T-cell (primary cell): Measurements from ENCODE around the gene MEN1. TPM values are rescaled to one million over a fixed set of nuclear protein-coding genes. Genes with fewer than 3 reads are reported as not detected.
A peak's percentile ranks its signal among the peaks of the same experiment; 100 is the strongest.

Source experiments
- ATAC-seq, 4 experiments: fragments of 200-7000 bp in 3 of 4; fragments of 150-1000 bp in 1 of 4; cut with Tn5 transposase; replicated peaks in 1 of 4; 1 replicate in 3 of 4; 2 replicates in 1 of 4; pipeline ENCODE4 v1.10.0; 2021; ENCODE audit warnings: moderate library complexity in 3 of 4, mild to moderate bottlenecking in 2 of 4, moderate number of reproducible peaks in 1 of 4
- CTCF ChIA-PET, 2 donors: fragments of 300-600 bp; sonication (Branson Sonifier 250); formaldehyde crosslinking; loops; one replicate each; lab custom pipeline; 2022; ENCODE audit warnings: antibody characterized with exemption in 2 of 2; lab: Charles Lee
- POLR2A ChIA-PET, 2 donors: fragments of 300-600 bp; sonication (Branson Sonifier 250); formaldehyde crosslinking; loops; one replicate each; lab custom pipeline; 2022; ENCODE audit warnings: antibody characterized with exemption in 2 of 2; lab: Charles Lee
- DNase-seq, 35 experiments: peaks; one replicate each; pipeline versions ENCODE4 v3.0.0 to v3.0.0-alpha.2; 2013 to 2023
- H3K27ac ChIP-seq: one replicate; pipeline ENCODE4 v1.5.1; 2013; ENCODE audit warnings: low read length
- H3K27me3 ChIP-seq, 2 experiments: replicated peaks in 1 of 2; 1 replicate in 1 of 2; 2 replicates in 1 of 2; pipeline versions ENCODE4 v1.6.1 to v1.7.0; 2013; ENCODE audit warnings: low read length in 1 of 2, mixed read lengths in 1 of 2; ENCODE audit not compliant: control insufficient read depth in 2 of 2, insufficient read depth in 2 of 2; ENCODE audit errors: extremely low read depth in 1 of 2
- H3K36me3 ChIP-seq, 2 donors: 1 replicate in 1 of 2; 2 replicates in 1 of 2; pipeline versions ENCODE4 v1.6.1 to v1.7.0; 2013; ENCODE audit warnings: low read length in 1 of 2; ENCODE audit not compliant: control insufficient read depth in 2 of 2, insufficient read depth in 1 of 2; ENCODE audit errors: extremely low read depth in 1 of 2
- H3K4me1 ChIP-seq, 2 experiments: 1 replicate in 1 of 2; 2 replicates in 1 of 2; pipeline versions ENCODE4 v1.6.1 to v1.7.0; 2013; ENCODE audit warnings: low read length in 2 of 2, mixed read lengths in 1 of 2; ENCODE audit not compliant: insufficient read depth in 2 of 2, control insufficient read depth in 1 of 2; ENCODE audit errors: extremely low read depth in 1 of 2
- H3K4me3 ChIP-seq, 2 donors: 1 replicate in 1 of 2; 2 replicates in 1 of 2; pipeline versions ENCODE4 v1.5.1 to v1.7.0; 2013; ENCODE audit warnings: mild to moderate bottlenecking in 2 of 2, low read length in 1 of 2, moderate library complexity in 1 of 2; ENCODE audit not compliant: control insufficient read depth in 1 of 2; ENCODE audit errors: extremely low read depth in 1 of 2
- H3K9me3 ChIP-seq: 2 replicates; pipeline ENCODE4 v1.7.0; 2013
- H3K27ac Mint-ChIP-seq, 2 donors: one replicate each; pipeline ENCODE4 v1.8.0; 2020 to 2021; ENCODE audit warnings: mild to moderate bottlenecking in 2 of 2, mixed read lengths in 2 of 2
- H3K27me3 Mint-ChIP-seq, 2 donors: one replicate each; pipeline ENCODE4 v1.8.0; 2021 to 2022; ENCODE audit warnings: mixed read lengths in 2 of 2
- H3K36me3 Mint-ChIP-seq: one replicate; pipeline ENCODE4 v1.8.0; 2021; ENCODE audit warnings: mixed read lengths
- H3K4me1 Mint-ChIP-seq, 3 donors: one replicate each; pipeline ENCODE4 v1.8.0; 2020 to 2022; ENCODE audit warnings: mixed read lengths in 3 of 3, mild to moderate bottlenecking in 1 of 3
- H3K4me3 Mint-ChIP-seq, 3 donors: one replicate each; pipeline ENCODE4 v1.8.0; 2020 to 2022; ENCODE audit warnings: mild to moderate bottlenecking in 3 of 3, mixed read lengths in 3 of 3, moderate library complexity in 3 of 3
- H3K9me3 Mint-ChIP-seq, 3 donors: one replicate each; pipeline ENCODE4 v1.8.0; 2020 to 2022; ENCODE audit warnings: mixed read lengths in 3 of 3
- WGBS: methylation state at CpG from one replicate; pipeline ENCODE4 v1.1.5; 2013; ENCODE audit warnings: missing lambda C conversion rate; ENCODE audit not compliant: insufficient coverage; 5-methylcytosine and 5-hydroxymethylcytosine counted together
- total RNA-seq, 35 experiments: library from RNA in 6 of 35; stranded (reverse) in 6 of 35; fragments of 120-200 nt in 1 of 35; gene quantifications; one replicate each; pipeline versions ENCODE4 v1.2.1 to v1.2.4 and lab custom pipeline; 2013 to 2026

Gene MEN1
- total RNA-seq, 5 donors from 2014 or later (not counting 1 experiment from before 2014, with no cell fraction given) = 31.7 to 62.0 (median 49.6) TPM

- peaks cover 14% of the 10 kb centered on the region for H3K36me3 Mint-ChIP-seq
- no peaks in the 10 kb centered on the region for H3K27me3 Mint-ChIP-seq
- Histone ChIP-seq H3K9me3 (no peaks in the 10 kb centered on the region), H3K27ac (no peak overlapping the region), H3K4me3 (no peak overlapping the region), H3K4me1 (peaks cover 16 to 78% of the 10 kb centered on the region in 2 experiments), H3K36me3 (peaks cover 17 to 32% of the 10 kb centered on the region in 2 donors), H3K27me3 (no peaks in the 10 kb centered on the region)
- peak in 1 of 35 experiments; percentile 23 for DNase-seq
- no peaks in the 10 kb centered on the region for H3K9me3 Mint-ChIP-seq
- H3K4me1 Mint-ChIP-seq = peaks cover 36 to 42% (median 37%) of the 10 kb centered on the region in 3 donors
- no peak overlapping the region for H3K4me3 Mint-ChIP-seq
- ChIA-PET POLR2A (no interaction called here), CTCF (no interaction called here)
- no peak overlapping the region for H3K27ac Mint-ChIP-seq
- WGBS = 79% methylated on average over 4 of the region's 13 CpGs
- ATAC-seq = no peak
These were observed 54.5 kb downstream of the MEN1 start for GRCh38 chr11:64755681-64756361.

GRCh38 chr11:64754919-64755662 is 55.3 kb downstream of the MEN1 start:
- peaks cover 17 to 31% of the 10 kb centered on the region in 2 donors for H3K36me3 ChIP-seq
- ATAC-seq (no peak), DNase-seq (no peak)
- H3K9me3 ChIP-seq = no peaks in the 10 kb centered on the region
- CTCF ChIA-PET = no interaction called here
- Mint-ChIP-seq H3K4me1 (peaks cover 36 to 42% (median 37%) of the 10 kb centered on the region in 3 donors), H3K9me3 (no peaks in the 10 kb centered on the region), H3K27ac (no peak overlapping the region), H3K4me3 (no peak overlapping the region), H3K36me3 (peaks cover 17% of the 10 kb centered on the region), H3K27me3 (no peaks in the 10 kb centered on the region)
- H3K27ac ChIP-seq = no peak overlapping the region
- WGBS = 95% methylated on average over 17 of the region's 21 CpGs
- peaks cover 9 to 78% of the 10 kb centered on the region in 2 experiments for H3K4me1 ChIP-seq
- H3K4me3 ChIP-seq = no peak overlapping the region
- POLR2A ChIA-PET = no interaction called here
- no peaks in the 10 kb centered on the region for H3K27me3 ChIP-seq

GRCh38 chr11:64754124-64754918 is 56.0 kb downstream of the MEN1 start:
- no peak for ATAC-seq
- no peaks in the 10 kb centered on the region for H3K9me3 Mint-ChIP-seq
- peaks cover 17 to 31% of the 10 kb centered on the region in 2 donors for H3K36me3 ChIP-seq
- H3K4me3 ChIP-seq = no peak overlapping the region
- H3K27ac ChIP-seq = no peak overlapping the region
- peaks cover 17% of the 10 kb centered on the region for H3K36me3 Mint-ChIP-seq
- peaks cover 2 to 71% of the 10 kb centered on the region in 2 experiments for H3K4me1 ChIP-seq
- no peaks in the 10 kb centered on the region for H3K9me3 ChIP-seq
- no peak for DNase-seq
- H3K4me1 Mint-ChIP-seq = peaks cover 31 to 38% (median 31%) of the 10 kb centered on the region in 3 donors
- no peak overlapping the region for H3K4me3 Mint-ChIP-seq
- ChIA-PET CTCF (no interaction called here), POLR2A (interaction anchor here in 1 of 2 donors (0.5 kb wide), 1 partner anchor 21 kb away, joined by 3 read pairs; no protein-coding TSS in a partner anchor)
- WGBS = 94% methylated on average over 16 of the region's 26 CpGs
- no peaks in the 10 kb centered on the region for H3K27me3 Mint-ChIP-seq
- H3K27me3 ChIP-seq = no peaks in the 10 kb centered on the region
- H3K27ac Mint-ChIP-seq = no peak overlapping the region

Other genes with a start within 250 kb of the MEN1 start
- gene SLC22A12, start 219.3 kb downstream of the MEN1 start, total RNA-seq = not detected
- gene NRXN2, start 87.4 kb downstream of the MEN1 start, total RNA-seq = under 1 TPM in 3 of 5 donors, not detected in 2; 0.43 to 0.70 (median 0.47) TPM
- 100 to 1,000 TPM; 574 to 767 (median 656) TPM for gene RASGRP2, start 66.4 kb downstream of the MEN1 start, total RNA-seq
- gene PYGM, start 50.6 kb downstream of the MEN1 start, total RNA-seq = 10 to 100 TPM in 1 of 5 donors, 1 to 10 TPM in 4; 7.4 to 34.7 (median 8.5) TPM
- 1,000 to 10,000 TPM in 2 of 5 donors, 100 to 1,000 TPM in 3; 670 to 1,510 (median 732) TPM for gene SF1, start 32.0 kb downstream of the MEN1 start, total RNA-seq
- 100 to 1,000 TPM in 3 of 5 donors, 10 to 100 TPM in 2; 80.9 to 131 (median 102) TPM for gene MAP4K2, start 7.3 kb downstream of the MEN1 start, total RNA-seq
- gene CDC42BPG, start 34.1 kb upstream of the MEN1 start, total RNA-seq = 10 to 100 TPM in 1 of 5 donors, 1 to 10 TPM in 4; 7.4 to 10.5 (median 9.1) TPM
- 100 to 1,000 TPM; 126 to 286 (median 269) TPM for gene EHD1, start 68.1 kb upstream of the MEN1 start, total RNA-seq
- gene ATG2A, start 106.7 kb upstream of the MEN1 start, total RNA-seq = 100 to 1,000 TPM in 1 of 5 donors, 10 to 100 TPM in 4; 50.9 to 165 (median 55.4) TPM
- 10 to 100 TPM; 15.3 to 25.4 (median 17.2) TPM for gene PPP2R5B, start 114.1 kb upstream of the MEN1 start, total RNA-seq
- gene GPHA2, start 125.3 kb upstream of the MEN1 start, total RNA-seq = under 1 TPM in 1 of 5 donors, not detected in 4; 0.90 TPM
- 1 to 10 TPM in 1 of 5 donors, under 1 TPM in 3, not detected in 1; 0.44 to 1.8 (median 0.82) TPM for gene MAJIN, start 161.6 kb upstream of the MEN1 start, total RNA-seq
- gene BATF2, start 186.4 kb upstream of the MEN1 start, total RNA-seq = under 1 TPM in 2 of 5 donors, not detected in 3; 0.09 to 0.26 TPM
- 10 to 100 TPM; 19.7 to 44.3 (median 39.5) TPM for gene ARL2, start 203.6 kb upstream of the MEN1 start, total RNA-seq
- 10 to 100 TPM; 19.6 to 28.6 (median 25.4) TPM for gene SNX15, start 216.9 kb upstream of the MEN1 start, total RNA-seq
- gene SAC3D1, start 230.7 kb upstream of the MEN1 start, total RNA-seq = 10 to 100 TPM in 3 of 5 donors, 1 to 10 TPM in 2; 3.1 to 16.9 (median 14.5) TPM
- gene NAALADL1, start 248.0 kb upstream of the MEN1 start, total RNA-seq = 10 to 100 TPM; 10.2 to 30.1 (median 26.1) TPM